Measurements from ENCODE around the gene TMCO4.
"Not testable (repeated sequence)": the region's sequence is repeated elsewhere in the genome, so short reads cannot be mapped to it uniquely, and the experiment has no call there.

Gene TMCO4

DNA sequence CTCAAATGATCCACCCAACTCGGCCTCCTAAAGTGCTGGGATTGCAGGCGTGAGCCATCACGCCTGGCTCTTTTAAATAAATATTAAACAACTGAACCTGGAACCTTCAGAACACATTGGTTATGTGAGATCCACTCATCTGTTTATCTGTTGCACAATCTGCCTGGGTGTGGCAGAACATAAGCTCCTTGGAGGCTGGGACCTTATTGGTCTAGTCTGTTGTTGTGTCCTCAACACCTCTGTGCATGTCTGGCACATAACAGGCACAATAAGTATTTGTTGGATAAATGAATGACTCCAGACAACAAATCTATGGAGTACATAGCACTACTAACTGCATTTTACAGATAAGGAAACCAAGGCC is 159.7 kb downstream of the TMCO4 start:
- DNase-seq (ENCODE audit: low read depth in 3 of 3), result no peak

DNA sequence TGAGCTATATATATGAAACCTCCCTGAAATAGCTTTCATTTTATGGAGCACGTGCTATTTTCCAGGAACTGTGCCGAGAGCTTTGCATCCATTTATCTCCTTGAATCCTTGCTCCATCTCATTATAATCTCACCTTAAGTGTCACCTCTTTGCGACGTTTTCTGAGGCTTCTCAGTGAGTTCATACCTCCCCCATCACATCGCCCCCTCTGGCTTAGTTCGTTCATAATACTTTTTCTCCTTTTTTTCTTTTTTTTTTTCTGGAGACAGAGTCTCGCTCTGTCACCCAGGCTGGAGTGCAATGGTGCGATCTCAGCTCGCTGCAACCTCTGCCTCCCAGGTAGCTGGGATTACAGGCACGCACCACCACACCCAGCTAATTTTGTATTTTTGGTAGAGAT is 160.5 kb downstream of the TMCO4 start:
- not testable (repeated sequence) for DNase-seq (ENCODE audit: low read depth in 3 of 3)

DNA sequence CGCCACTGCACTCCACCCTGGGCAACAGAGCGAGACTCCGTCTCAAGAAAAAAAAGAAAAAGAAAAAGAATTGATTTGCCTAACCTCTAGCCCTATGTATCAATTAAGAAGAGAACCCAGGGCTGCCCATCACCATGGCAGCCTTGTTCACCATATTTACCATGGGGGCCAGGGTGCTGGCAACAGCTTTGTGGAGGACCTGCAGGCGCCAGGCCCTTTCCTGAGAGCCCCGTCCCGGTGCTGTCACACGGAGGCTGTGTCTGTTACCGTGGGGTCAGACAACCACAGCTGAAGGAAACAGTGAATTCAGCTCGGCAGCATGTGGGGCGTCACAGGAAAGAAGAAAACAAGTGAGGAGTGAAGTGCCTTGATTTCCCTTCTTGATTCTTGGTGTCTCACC is 162.1 kb downstream of the TMCO4 start:
- DNase-seq (ENCODE audit: low read depth in 3 of 3), result no peak

DNA sequence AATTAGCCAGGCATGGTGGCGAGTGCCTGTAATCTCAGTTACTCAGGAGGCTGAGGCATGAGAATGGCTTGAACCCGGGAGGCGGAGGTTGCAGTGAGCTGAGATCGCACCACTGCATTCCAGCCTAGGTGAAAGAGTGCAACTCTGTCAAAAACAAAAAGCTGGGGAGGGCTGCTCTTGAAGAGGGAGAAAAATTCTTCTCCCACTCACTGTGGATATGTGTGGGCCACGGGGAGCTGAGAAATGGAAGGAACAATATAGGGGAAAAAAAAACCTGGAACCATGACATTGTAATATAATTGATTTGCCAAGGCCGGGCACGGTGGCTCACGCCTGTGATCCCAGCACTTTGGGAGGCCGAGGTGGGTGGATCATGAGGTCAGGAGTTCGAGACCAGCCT is 163.0 kb downstream of the TMCO4 start:
- not testable (repeated sequence) for DNase-seq (ENCODE audit: low read depth in 3 of 3)

DNA sequence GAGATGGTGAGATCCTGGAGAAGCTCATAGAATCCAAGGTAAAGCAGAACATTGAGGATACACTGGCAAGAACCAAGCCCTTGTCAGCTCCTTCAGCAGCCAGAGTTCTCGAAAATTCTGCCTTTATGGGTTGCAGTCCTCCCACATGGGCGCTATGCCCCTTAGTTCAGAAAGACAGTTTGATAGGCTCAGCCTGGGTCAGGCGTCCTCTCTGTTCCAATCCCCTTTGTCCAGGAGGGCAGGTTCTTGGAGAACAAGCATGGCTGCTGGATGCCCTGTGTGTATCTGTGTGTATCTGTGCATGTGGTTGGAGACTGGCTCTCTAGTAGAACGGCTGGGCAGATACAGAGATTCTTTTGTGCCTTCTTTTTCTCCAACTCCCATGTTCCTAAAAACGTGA is 163.7 kb downstream of the TMCO4 start:
- no peak for DNase-seq (ENCODE audit: low read depth in 3 of 3)

DNA sequence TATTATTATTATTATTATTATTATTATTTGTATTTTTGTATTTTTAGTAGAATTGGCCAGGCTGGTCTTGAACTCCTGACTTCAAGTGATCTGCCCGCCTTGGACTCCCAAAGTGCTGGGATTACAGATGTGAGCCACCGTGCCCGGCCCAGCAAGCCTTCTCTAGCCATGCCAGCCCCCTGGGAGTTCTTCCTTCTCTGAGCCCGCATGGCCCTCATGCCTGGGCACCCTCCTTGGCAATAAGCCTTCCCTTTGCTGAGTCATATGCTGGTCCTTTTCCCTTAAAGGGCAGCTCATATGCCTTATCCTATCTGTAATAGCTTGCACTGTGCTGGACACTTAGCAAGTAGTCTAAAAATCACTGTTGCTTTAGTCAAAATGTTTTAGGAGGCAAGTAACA is 164.1 kb downstream of the TMCO4 start:
- DNase-seq (ENCODE audit: low read depth in 3 of 3), result no peak

DNA sequence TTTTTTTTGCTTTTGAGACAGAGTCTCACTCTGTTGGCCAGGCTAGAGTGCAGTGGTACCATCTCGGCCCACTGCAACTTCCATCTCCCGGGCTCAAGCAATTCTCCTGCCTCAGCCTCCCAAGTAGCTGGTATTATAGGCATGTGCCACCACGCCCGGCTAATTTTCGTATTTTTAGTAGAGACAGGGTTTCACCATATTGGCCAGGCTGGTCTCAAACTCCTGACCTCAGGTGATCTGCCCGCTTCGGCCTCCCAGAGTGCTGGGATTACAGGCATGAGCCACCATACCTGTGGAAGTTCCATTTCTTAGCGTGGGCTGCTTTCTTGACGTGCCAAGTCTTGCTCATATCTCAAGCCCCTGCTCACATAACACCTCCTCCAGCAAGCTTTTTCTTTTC is 164.7 kb downstream of the TMCO4 start:
- not testable (repeated sequence) for DNase-seq (ENCODE audit: low read depth in 3 of 3)

DNA sequence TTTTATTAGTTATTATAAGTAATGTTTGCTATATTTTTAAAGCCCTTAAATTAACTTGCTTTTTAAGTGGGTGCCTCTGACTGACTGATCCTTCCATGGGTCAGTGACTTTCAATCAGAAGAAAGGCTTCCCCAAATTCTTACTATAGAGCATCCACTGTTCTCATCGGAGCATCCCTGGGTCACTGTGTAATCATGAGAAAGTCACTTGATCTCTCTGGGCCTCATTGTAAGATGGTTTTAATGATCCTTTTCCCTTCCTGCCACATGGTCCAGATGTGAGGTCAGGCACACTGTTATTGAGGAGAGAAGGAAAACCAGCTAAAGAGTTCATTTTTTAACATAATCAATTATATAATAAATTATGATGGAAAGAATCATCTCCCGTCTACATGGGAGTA is 166.6 kb downstream of the TMCO4 start:
- DNase-seq (ENCODE audit: low read depth in 3 of 3), result no peak
